ENCODE measurements around the gene PJVK.
"Not testable (repeated sequence)": the region's sequence is repeated elsewhere in the genome, so short reads cannot be mapped to it uniquely, and the experiment has no call there.

Gene PJVK

GRCh38 chr2:178429336-178429735 is 21.8 kb upstream of the PJVK start:
- no peak for DNase-seq (ENCODE audit: low read depth in 2 of 2)

- DNase-seq (ENCODE audit: low read depth in 2 of 2): no peak
Measured at GRCh38 chr2:178436662-178437061, 14.5 kb upstream of the PJVK start.

GRCh38 chr2:178441426-178441825 is 9.8 kb upstream of the PJVK start:
- peak in 1 of 2 experiments; percentile 20 for DNase-seq (ENCODE audit: low read depth in 2 of 2)

GRCh38 chr2:178448968-178449661 is 2.1 kb upstream of the PJVK start:
- no peak for DNase-seq (ENCODE audit: low read depth in 2 of 2)

- DNase-seq (ENCODE audit: low read depth in 2 of 2): no peak
Measured at GRCh38 chr2:178449700-178450523, 1.3 kb upstream of the PJVK start.

- no peak for DNase-seq (ENCODE audit: low read depth in 2 of 2)
Measured at GRCh38 chr2:178450524-178450773, 729 bp upstream of the PJVK start.

GRCh38 chr2:178452334-178452733 is 1.2 kb downstream of the PJVK start:
- DNase-seq (ENCODE audit: low read depth in 2 of 2): no peak

GRCh38 chr2:178452870-178453269 is 1.7 kb downstream of the PJVK start:
- no peak for DNase-seq (ENCODE audit: low read depth in 2 of 2)

DNA sequence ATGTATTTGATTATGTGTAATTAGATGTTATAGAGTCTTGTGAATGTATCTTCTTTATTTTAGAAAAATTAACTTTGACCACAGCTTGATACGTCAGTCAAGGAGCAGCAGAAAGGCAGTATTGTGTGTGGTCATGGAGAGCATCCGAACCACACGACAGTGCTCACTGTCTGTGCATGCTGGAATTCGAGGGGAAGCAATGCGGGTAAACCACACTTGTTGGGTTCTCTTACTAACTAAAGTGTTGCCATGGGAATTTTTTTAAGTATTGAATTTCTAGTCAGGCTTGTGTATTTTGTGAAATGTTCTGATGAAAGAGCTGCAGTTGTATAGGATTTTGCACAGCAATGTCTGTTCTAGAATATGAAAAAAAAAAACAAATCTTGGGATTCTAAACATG is 4.8 kb downstream of the PJVK start:
- DNase-seq (ENCODE audit: low read depth in 2 of 2): no peak

- DNase-seq (ENCODE audit: low read depth in 2 of 2): no peak
Measured at GRCh38 chr2:178457390-178457886, 6.3 kb downstream of the PJVK start.

GRCh38 chr2:178469219-178469849 is 18.2 kb downstream of the PJVK start:
- DNase-seq (ENCODE audit: low read depth in 2 of 2): no peak

DNA sequence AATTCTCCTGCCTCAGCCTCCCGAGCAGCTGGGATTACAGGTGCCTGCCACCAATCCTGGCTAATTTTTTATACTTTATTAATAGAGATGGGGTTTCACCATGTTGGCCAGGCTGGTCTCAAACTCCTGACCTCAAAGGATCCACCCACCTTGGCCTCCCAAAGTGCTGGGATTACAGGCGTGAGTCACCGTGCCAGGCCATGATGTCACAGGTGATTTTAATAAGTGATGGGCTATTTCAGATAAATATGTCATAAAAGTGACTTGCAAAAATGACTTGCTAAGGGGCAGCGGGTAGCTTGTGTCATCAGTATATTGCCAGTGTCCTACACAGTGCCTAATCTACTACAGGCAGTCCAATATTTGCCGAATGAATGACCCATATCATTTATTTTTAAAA is 20.1 kb downstream of the PJVK start:
- DNase-seq (ENCODE audit: low read depth in 2 of 2): not testable (repeated sequence)

DNA sequence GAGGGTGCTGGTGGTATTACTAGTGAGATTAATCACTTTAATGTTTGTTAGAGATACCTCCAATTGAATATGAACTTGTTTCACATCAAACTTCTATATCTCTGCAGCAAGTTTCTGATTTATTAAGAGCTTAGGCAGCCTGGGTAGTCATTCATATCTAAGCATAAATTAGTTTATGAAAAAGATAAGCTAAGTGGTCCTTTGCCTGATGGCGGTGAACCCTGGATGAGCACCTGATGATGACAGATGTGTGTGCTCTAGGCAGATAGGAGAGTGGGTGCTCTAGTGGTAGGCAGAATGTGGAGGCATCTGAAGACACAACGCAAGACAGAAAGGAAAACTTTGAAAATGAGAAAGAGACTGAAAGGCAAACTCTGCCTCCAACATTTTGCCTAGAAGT is 22.2 kb downstream of the PJVK start:
- DNase-seq (ENCODE audit: low read depth in 2 of 2): no peak

GRCh38 chr2:178473931-178474330 is 22.8 kb downstream of the PJVK start:
- DNase-seq (ENCODE audit: low read depth in 2 of 2): no peak

GRCh38 chr2:178474560-178474959 is 23.4 kb downstream of the PJVK start:
- DNase-seq (ENCODE audit: low read depth in 2 of 2): no peak

- DNase-seq (ENCODE audit: low read depth in 2 of 2): no peak
Measured at GRCh38 chr2:178476477-178476876, 25.3 kb downstream of the PJVK start.

GRCh38 chr2:178477443-178478129 is 26.4 kb downstream of the PJVK start:
- DNase-seq (ENCODE audit: low read depth in 2 of 2): no peak

- DNase-seq (ENCODE audit: low read depth in 2 of 2): no peak
Measured at GRCh38 chr2:178478130-178478438, 26.9 kb downstream of the PJVK start.

DNA sequence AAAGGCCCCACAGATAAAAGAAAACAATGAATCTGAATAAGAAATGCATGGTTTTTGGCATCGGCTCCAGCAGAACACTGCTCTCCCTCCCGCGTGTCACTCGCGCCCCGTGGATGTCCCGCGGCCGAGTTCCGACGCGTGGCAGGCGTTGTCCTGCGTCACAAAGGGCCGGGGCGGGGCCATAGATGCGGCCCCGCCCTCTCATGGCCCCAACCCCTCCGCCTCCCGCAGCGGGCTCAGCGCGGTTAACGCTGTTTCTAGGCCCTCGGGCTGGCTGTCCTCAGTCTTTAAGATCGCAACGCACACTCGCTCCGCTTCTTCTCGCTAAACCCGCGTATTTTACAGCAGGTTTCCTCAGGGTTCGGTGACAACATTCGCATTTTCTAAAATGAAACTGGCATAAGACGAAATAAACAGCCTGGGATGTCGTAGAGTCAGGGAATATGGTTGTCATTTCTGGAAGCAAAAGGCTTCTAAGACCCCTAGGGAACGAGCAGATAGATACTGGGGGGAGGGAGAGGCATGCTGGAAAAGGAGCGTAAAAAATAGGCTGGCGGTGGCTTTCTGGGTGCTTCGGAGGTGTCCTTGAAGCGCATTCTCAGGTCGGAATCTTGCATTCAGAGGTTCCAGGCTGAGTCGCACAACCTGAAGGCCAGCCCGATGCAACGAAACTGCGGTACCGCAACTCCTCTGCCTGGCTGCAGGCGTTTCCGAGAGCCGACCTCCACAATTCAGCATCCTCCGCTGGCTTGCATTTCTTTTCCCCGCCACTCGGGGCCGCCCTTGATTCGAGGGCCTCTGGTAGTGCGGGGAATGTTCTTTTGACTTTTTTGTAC is 27.5 kb downstream of the PJVK start, which contains the start of gene FKBP7:
FKBP7 (minus strand) TSS at position 162 of the 836 bp plus-strand sequence; CDS start at position 61, 101 bp downstream.
- peak; percentile 53 to 55 for DNase-seq (ENCODE audit: low read depth in 2 of 2)

- DNase-seq (ENCODE audit: low read depth in 2 of 2): no peak
Measured at GRCh38 chr2:178479275-178479616, 28.1 kb downstream of the PJVK start.

- no peak for DNase-seq (ENCODE audit: low read depth in 2 of 2)
Measured at GRCh38 chr2:178479758-178480226, 28.6 kb downstream of the PJVK start.
